Measurements from ENCODE around the gene RGS3.

GRCh38 chr9:113585085-113585442 lies 121.5 kb downstream of the RGS3 start:
- no peak for TF ChIP-seq ZBTB21 (tag by site-specific recombination; IDR thresholded peaks at IDR 0.05)
- TF ChIP-seq CTCF (tag by site-specific recombination; IDR thresholded peaks at IDR 0.05), result no peak
- no peak for TF ChIP-seq KLF8 (tag by site-specific recombination; IDR thresholded peaks at IDR 0.05)
- TF ChIP-seq ZNF184 (tag by site-specific recombination; IDR thresholded peaks at IDR 0.05), result no peak
- no peak for TF ChIP-seq ZNF239 (tag by site-specific recombination; IDR thresholded peaks at IDR 0.05)
- no peak for TF ChIP-seq KLF17 (tag by site-specific recombination; IDR thresholded peaks at IDR 0.05)
- no peak for TF ChIP-seq ZNF692 (tag by site-specific recombination; IDR thresholded peaks at IDR 0.05)
- TF ChIP-seq, protein P1, sequence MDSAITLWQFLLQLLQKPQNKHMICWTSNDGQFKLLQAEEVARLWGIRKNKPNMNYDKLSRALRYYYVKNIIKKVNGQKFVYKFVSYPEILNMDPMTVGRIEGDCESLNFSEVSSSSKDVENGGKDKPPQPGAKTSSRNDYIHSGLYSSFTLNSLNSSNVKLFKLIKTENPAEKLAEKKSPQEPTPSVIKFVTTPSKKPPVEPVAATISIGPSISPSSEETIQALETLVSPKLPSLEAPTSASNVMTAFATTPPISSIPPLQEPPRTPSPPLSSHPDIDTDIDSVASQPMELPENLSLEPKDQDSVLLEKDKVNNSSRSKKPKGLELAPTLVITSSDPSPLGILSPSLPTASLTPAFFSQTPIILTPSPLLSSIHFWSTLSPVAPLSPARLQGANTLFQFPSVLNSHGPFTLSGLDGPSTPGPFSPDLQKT (IDR thresholded peaks at IDR 0.05; ENCODE audit: borderline replicate concordance, low read depth, low read length), result no peak

All from HEK293 (cell line).